ENCODE results near the gene KIF26B. TPM values are rescaled to one million over a fixed set of nuclear protein-coding genes. Genes with fewer than 3 reads are reported as not detected.
A peak's percentile ranks its signal among the peaks of the same experiment; 100 is the strongest.

Gene KIF26B
- total and polyA plus RNA-seq, 2 experiments from 2014 or later = 0.03 to 0.76 TPM

GRCh38 chr1:245234217-245235081, 79.7 kb downstream of the KIF26B start:
- TF ChIP-seq ZNF114 (CRISPR knock-in tag; IDR thresholded peaks at IDR 0.05) (no peak), EZH2 (IDR thresholded peaks at IDR 0.05; ENCODE audit: low read depth, unreplicated experiment) (no peak), ETS1 (IDR thresholded peaks at IDR 0.05) (no peak), EZH2phosphoT487 (IDR thresholded peaks at IDR 0.05; ENCODE audit: unreplicated experiment) (no peak), NANOG (IDR thresholded peaks at IDR 0.05; ENCODE audit: borderline replicate concordance) (no peak), CREB1 (CRISPR knock-in tag; IDR thresholded peaks at IDR 0.05; ENCODE audit: low read depth) (no peak), STAT1 (IDR thresholded peaks at IDR 0.05; ENCODE audit: unreplicated experiment) (no peak), POLR2AphosphoS5 (IDR thresholded peaks at IDR 0.05; ENCODE audit: low read depth) (no peak), REST (IDR thresholded peaks at IDR 0.05; ENCODE audit: unreplicated experiment) (no peak), ZNF331 (CRISPR knock-in tag; IDR thresholded peaks at IDR 0.05; ENCODE audit: low read depth) (no peak), JUNB (IDR thresholded peaks at IDR 0.05; ENCODE audit: unreplicated experiment) (no peak)
- TF ChIP-seq, protein P1, sequence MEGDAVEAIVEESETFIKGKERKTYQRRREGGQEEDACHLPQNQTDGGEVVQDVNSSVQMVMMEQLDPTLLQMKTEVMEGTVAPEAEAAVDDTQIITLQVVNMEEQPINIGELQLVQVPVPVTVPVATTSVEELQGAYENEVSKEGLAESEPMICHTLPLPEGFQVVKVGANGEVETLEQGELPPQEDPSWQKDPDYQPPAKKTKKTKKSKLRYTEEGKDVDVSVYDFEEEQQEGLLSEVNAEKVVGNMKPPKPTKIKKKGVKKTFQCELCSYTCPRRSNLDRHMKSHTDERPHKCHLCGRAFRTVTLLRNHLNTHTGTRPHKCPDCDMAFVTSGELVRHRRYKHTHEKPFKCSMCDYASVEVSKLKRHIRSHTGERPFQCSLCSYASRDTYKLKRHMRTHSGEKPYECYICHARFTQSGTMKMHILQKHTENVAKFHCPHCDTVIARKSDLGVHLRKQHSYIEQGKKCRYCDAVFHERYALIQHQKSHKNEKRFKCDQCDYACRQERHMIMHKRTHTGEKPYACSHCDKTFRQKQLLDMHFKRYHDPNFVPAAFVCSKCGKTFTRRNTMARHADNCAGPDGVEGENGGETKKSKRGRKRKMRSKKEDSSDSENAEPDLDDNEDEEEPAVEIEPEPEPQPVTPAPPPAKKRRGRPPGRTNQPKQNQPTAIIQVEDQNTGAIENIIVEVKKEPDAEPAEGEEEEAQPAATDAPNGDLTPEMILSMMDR (conservative IDR thresholded peaks at IDR 0.05; ENCODE audit: low read depth in 2 of 2) = no peak
- TF ChIP-seq, protein P2, sequence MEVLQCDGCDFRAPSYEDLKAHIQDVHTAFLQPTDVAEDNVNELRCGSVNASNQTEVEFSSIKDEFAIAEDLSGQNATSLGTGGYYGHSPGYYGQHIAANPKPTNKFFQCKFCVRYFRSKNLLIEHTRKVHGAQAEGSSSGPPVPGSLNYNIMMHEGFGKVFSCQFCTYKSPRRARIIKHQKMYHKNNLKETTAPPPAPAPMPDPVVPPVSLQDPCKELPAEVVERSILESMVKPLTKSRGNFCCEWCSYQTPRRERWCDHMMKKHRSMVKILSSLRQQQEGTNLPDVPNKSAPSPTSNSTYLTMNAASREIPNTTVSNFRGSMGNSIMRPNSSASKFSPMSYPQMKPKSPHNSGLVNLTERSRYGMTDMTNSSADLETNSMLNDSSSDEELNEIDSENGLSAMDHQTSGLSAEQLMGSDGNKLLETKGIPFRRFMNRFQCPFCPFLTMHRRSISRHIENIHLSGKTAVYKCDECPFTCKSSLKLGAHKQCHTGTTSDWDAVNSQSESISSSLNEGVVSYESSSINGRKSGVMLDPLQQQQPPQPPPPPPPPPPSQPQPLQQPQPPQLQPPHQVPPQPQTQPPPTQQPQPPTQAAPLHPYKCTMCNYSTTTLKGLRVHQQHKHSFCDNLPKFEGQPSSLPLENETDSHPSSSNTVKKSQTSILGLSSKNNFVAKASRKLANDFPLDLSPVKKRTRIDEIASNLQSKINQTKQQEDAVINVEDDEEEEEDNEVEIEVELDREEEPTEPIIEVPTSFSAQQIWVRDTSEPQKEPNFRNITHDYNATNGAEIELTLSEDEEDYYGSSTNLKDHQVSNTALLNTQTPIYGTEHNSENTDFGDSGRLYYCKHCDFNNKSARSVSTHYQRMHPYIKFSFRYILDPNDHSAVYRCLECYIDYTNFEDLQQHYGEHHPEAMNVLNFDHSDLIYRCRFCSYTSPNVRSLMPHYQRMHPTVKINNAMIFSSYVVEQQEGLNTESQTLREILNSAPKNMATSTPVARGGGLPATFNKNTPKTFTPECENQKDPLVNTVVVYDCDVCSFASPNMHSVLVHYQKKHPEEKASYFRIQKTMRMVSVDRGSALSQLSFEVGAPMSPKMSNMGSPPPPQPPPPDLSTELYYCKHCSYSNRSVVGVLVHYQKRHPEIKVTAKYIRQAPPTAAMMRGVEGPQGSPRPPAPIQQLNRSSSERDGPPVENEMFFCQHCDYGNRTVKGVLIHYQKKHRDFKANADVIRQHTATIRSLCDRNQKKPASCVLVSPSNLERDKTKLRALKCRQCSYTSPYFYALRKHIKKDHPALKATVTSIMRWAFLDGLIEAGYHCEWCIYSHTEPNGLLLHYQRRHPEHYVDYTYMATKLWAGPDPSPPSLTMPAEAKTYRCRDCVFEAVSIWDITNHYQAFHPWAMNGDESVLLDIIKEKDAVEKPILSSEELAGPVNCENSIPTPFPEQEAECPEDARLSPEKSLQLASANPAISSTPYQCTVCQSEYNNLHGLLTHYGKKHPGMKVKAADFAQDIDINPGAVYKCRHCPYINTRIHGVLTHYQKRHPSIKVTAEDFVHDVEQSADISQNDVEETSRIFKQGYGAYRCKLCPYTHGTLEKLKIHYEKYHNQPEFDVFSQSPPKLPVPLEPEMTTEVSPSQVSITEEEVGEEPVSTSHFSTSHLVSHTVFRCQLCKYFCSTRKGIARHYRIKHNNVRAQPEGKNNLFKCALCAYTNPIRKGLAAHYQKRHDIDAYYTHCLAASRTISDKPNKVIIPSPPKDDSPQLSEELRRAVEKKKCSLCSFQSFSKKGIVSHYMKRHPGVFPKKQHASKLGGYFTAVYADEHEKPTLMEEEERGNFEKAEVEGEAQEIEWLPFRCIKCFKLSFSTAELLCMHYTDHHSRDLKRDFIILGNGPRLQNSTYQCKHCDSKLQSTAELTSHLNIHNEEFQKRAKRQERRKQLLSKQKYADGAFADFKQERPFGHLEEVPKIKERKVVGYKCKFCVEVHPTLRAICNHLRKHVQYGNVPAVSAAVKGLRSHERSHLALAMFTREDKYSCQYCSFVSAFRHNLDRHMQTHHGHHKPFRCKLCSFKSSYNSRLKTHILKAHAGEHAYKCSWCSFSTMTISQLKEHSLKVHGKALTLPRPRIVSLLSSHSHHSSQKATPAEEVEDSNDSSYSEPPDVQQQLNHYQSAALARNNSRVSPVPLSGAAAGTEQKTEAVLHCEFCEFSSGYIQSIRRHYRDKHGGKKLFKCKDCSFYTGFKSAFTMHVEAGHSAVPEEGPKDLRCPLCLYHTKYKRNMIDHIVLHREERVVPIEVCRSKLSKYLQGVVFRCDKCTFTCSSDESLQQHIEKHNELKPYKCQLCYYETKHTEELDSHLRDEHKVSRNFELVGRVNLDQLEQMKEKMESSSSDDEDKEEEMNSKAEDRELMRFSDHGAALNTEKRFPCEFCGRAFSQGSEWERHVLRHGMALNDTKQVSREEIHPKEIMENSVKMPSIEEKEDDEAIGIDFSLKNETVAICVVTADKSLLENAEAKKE (CRISPR knock-in tag; IDR thresholded peaks at IDR 0.05) = no peak
- no peaks in the 10 kb centered on the region for H4K20me1 ChIP-seq (replicated peaks; ENCODE audit: insufficient read depth)
- H3K27ac ChIP-seq (ENCODE audit: low read depth) = no peak overlapping the region
- H3K27me3 ChIP-seq (ENCODE audit: insufficient read depth) = 0 out of 2 replicates have a peak, but pooled peaks cover 4% of the 10 kb centered on the region
- H3K27ac Mint-ChIP-seq = no peak overlapping the region
- H3K27me3 Mint-ChIP-seq (ENCODE audit: insufficient read depth, low read depth, poor library complexity) = peaks cover 3% of the 10 kb centered on the region
- H3K36me3 Mint-ChIP-seq (ENCODE audit: low read depth) = no peaks in the 10 kb centered on the region
- 0 out of 2 replicates have a peak overlapping the region, but pooled peaks have one; percentile 0 for H2AFZ ChIP-seq
- DNase-seq (ENCODE audit: low spot score) = peak; percentile 79
- H3K9me3 Mint-ChIP-seq = no peaks in the 10 kb centered on the region
- H3K4me2 ChIP-seq = peak overlapping the region; percentile 67
- H3K79me2 ChIP-seq (replicated peaks; ENCODE audit: insufficient read depth) = no peaks in the 10 kb centered on the region
- H3K4me3 Mint-ChIP-seq = peak overlapping the region; percentile 32
- peak; percentile 93 for ATAC-seq
- 0 out of 2 replicates have a peak, but pooled peaks cover 9% of the 10 kb centered on the region for H3F3A ChIP-seq (replicated peaks; ENCODE audit: low read depth)
- H3K36me3 ChIP-seq (ENCODE audit: insufficient read depth) = no peaks in the 10 kb centered on the region
- 0 out of 2 replicates have a peak, but pooled peaks cover 5% of the 10 kb centered on the region for H3K4me1 ChIP-seq (ENCODE audit: insufficient read depth)
- H3K4me3 ChIP-seq = peak overlapping the region; percentile 29; the same call in 1 of the 2 replicates
- peaks cover 14% of the 10 kb centered on the region; the same call in 2 of the 3 replicates for H3K4me1 Mint-ChIP-seq
- no peaks in the 10 kb centered on the region for H3K9me2 ChIP-seq (ENCODE audit: insufficient read depth)
